ENCODE measurements around the gene ARHGAP32.

GRCh38 chr11:128967578-128967977, 224.5 kb downstream of the ARHGAP32 start:
- TF ChIP-seq POLR2AphosphoS5 (IDR thresholded peaks at IDR 0.05; ENCODE audit: low read depth, low read length) (no peak), MAX (IDR thresholded peaks at IDR 0.05) (no peak), POLR2A (IDR thresholded peaks at IDR 0.05; ENCODE audit: borderline replicate concordance, extremely low read depth, insufficient read depth, insufficient read length) (no peak), CTCF (IDR thresholded peaks at IDR 0.05 in 2 of 3, conservative IDR thresholded peaks at IDR 0.05 in 1 of 3; ENCODE audit: borderline replicate concordance in 1 of 3, insufficient read depth in 1 of 3, low read depth in 2 of 3, low read length in 2 of 3) (no peak), ZNF274 (IDR thresholded peaks at IDR 0.05; ENCODE audit: low read depth, low read length) (no peak), EGR1 (IDR thresholded peaks at IDR 0.05; ENCODE audit: low read depth) (no peak), ELF1 (IDR thresholded peaks at IDR 0.05; ENCODE audit: borderline replicate concordance, low read depth) (no peak), EZH2 (IDR thresholded peaks at IDR 0.05) (no peak)
